Lower leg skin (tissue), 3 donors: ENCODE results near the gene LPIN1.

Experiments
- POLR2A ChIP-seq, 2 donors: fragments of 450-650 bp; IDR thresholded peaks; one replicate each; pipeline ENCODE4 v1.6.1; 2016 to 2017; ENCODE audit warnings: antibody characterized with exemption in 2 of 2, mild to moderate bottlenecking in 1 of 2, moderate library complexity in 1 of 2
- TF ChIP-seq, protein P1 (sequence below), 3 donors: fragments of 450-650 bp; IDR thresholded peaks; one replicate each; pipeline ENCODE4 v1.5.1; 2016; ENCODE audit warnings: antibody characterized with exemption in 3 of 3, mild to moderate bottlenecking in 3 of 3, moderate library complexity in 2 of 3

GRCh38 chr2:11810237-11810977 lies 64.0 kb downstream of the LPIN1 start:
- TF ChIP-seq, protein P1, sequence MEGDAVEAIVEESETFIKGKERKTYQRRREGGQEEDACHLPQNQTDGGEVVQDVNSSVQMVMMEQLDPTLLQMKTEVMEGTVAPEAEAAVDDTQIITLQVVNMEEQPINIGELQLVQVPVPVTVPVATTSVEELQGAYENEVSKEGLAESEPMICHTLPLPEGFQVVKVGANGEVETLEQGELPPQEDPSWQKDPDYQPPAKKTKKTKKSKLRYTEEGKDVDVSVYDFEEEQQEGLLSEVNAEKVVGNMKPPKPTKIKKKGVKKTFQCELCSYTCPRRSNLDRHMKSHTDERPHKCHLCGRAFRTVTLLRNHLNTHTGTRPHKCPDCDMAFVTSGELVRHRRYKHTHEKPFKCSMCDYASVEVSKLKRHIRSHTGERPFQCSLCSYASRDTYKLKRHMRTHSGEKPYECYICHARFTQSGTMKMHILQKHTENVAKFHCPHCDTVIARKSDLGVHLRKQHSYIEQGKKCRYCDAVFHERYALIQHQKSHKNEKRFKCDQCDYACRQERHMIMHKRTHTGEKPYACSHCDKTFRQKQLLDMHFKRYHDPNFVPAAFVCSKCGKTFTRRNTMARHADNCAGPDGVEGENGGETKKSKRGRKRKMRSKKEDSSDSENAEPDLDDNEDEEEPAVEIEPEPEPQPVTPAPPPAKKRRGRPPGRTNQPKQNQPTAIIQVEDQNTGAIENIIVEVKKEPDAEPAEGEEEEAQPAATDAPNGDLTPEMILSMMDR (IDR thresholded peaks at IDR 0.05), result no peak
- TF ChIP-seq POLR2A (IDR thresholded peaks at IDR 0.05), result no peak
